ENCODE measurements around the gene ANK3. TPM values are rescaled to one million over a fixed set of nuclear protein-coding genes. Genes with fewer than 3 reads are reported as not detected.

Gene ANK3
- polyA plus RNA-seq, 1 donor, result 179 TPM

- no peak for DNase-seq
These were observed 23.8 kb upstream of the ANK3 start for GRCh38 chr10:60413306-60414012.

DNA sequence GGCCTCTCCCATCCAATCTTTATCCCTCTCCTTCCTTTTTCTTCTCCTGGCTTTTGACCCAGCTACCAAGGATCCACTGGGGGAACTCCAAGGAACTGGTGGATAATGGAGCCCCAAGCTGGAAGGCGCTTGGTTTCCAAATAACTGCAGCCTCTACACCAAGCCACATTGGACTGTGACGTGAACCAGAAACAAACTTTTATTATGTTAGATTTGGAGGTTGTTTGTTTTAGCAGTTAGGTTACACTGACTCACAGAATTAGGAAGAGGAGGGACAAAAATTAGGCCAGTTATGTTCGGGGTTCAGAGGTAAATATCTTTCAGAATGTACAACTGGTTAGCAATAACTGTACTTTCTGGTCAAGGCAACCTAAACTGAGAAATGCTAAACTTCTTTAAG is 21.3 kb upstream of the ANK3 start:
- DNase-seq, result no peak

DNA sequence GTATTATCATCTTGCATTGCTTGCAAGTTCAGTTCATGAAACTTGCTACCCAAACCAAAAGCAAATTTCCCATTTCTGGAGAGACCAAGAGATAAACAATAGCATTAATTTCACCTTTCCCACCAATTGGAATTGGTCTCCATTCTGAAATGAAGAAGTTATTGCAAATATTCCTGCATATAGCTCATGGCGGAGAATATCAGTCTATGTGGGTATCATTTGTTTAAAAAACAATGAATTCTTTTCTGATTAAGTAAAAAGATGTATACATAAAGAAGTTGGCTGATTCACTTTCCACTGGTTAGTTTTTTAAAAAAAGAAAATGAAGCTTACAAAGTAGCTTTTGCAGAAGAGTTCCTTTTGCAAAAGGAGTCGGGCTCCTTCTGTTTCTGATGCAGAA is 19.5 kb upstream of the ANK3 start:
- DNase-seq, result no peak

DNA sequence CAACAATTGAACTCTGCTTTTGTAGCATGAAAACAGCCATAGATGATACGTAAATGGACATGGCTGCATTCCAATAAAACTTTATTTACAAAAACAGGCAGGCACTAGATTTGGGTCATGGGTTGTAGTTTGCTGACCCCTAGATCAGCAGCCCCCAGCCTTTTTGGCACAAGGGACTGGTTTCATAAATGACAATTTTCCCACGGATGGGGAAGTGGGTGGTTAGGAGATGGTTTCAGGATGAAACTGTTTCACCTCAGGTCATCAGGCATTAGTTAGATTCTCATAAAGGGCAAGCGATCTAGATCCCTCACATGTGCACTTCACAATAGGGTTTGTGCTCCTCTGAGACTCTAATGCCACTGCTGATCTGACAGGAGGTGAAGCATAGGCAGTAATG is 16.5 kb upstream of the ANK3 start:
- DNase-seq, result no peak

GRCh38 chr10:60405172-60405571 is 15.5 kb upstream of the ANK3 start:
- no peak for DNase-seq

- no peak for DNase-seq
These were observed 13.6 kb upstream of the ANK3 start for GRCh38 chr10:60403168-60403873.

- no peak for DNase-seq
These were observed 10.7 kb upstream of the ANK3 start for GRCh38 chr10:60400366-60400765.

- DNase-seq, result no peak
These were observed 9.7 kb upstream of the ANK3 start for GRCh38 chr10:60399328-60399727.

GRCh38 chr10:60397792-60398191 is 8.1 kb upstream of the ANK3 start:
- DNase-seq, result no peak

DNA sequence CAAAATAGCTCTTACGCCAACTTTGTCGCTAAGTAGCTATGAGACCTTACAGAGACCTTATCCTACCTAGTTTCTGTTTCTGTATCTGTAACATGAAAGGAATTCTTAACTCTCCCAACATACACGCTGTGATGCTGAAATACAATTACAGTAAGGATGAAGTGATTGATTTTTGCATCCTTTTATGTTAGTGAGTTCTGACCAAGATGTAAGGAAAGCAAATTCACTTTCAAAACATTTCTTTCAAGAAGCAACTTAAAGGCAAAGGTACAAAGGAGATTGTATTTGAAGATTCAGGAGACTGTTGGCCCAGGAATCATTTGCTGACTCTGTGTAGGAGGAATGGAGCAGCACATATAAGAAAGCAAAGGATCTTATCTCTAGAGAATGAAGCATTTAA is 7.1 kb upstream of the ANK3 start:
- no peak for DNase-seq

DNA sequence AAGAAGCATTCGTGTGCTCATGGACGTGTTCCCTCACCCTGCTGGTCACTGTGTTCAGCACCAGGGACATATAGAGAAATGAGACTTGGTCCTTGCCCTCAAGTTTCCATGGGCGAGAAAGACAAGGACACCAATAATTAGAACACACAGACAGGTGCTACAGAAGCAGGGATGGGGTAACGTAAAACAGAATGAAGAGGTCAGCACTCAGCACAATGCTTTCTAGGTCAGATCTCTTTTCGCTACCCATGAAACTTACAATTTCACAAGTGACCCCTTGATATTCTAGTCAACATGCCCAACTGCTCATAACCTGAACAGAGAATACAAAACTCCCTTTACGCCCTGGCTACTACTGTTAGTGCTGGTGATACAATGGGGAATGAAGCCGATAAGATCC is 6.0 kb upstream of the ANK3 start:
- DNase-seq, result no peak

DNA sequence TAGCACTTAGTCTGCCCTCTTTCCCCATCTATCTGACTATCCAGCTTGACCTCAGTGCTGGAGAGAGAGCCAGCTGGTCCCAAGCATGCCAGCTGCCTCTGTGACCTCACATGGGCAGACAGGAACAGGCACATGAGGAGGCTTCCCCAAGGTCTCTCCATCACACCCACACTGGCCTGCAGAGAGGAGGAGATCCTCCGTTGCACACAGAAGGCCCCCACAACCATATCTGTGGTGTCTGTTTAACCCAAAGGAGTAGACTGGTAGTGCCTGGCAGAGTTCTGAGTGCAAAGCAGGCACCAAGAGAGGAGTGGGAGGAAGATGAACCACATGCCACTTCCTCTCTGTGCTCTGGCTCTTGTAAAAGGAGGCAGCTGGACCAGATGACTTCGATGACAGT is 4.8 kb upstream of the ANK3 start:
- no peak for DNase-seq

GRCh38 chr10:60390224-60390626 is 550 bp upstream of the ANK3 start:
- no peak for DNase-seq

GRCh38 chr10:60388709-60389301 is 870 bp downstream of the ANK3 start:
- peak; percentile 16 for DNase-seq

DNA sequence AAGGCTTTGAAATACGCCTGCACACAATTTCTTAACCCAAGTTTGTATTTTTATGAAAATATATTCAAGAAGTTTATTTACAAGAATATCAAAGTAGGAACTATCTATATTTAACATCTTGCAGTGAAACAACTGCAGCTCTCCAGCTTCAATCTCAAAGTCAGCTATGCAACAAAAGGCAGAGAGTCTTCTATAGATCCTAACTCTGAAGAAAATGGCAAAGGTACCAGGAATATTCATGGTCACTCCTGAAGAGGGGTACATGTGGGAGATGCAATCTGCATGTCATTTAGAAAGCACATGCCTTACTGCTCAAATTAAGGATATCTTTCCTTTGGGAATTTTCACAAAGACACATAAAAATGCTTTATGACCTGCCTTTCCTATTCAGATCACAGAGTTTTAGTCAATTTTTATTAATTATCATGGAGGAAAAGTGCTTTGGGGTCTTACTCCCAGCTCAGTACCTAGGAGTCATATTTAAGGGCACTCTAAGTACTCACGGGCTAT is 1.5 kb downstream of the ANK3 start:
- no peak for DNase-seq

- no peak for DNase-seq
These were observed 2.1 kb downstream of the ANK3 start for GRCh38 chr10:60387531-60387930.

DNA sequence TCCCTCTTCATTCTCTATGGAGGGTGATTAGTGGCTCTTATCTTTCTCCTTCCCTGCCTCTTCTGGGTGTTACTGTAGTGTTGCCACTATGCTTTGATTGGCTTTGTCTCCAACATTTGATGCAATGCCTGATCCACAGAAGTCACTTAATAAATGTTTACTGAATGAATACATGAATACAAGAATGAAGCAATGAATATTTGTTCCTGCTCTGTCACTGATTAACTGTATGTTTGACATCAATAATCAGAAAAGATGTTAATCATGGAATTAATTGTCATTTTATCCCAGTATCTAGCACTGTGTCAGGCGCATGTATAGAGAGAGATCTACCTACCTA is 4.3 kb downstream of the ANK3 start:
- DNase-seq, result no peak

- DNase-seq, result no peak
These were observed 4.8 kb downstream of the ANK3 start for GRCh38 chr10:60384708-60385398.

DNA sequence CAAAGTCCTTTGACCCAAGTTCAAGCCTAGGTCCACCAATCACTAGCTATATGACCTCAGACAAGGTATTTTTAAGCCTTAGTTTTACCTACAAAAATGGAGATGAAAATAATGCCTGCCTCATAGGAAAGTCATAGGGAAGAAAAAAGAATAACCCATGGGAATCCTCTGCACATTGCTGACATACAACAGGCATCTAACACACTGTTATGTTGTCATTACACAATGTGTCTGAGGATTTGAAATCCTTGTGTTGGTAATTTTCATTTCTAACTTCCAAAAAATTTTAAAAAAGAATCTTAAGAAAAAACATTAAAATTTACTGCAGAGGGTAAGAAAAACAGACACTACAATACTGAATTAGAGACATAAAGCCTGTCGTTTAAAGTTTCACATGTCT is 5.7 kb downstream of the ANK3 start:
- DNase-seq, result no peak

- no peak for DNase-seq
These were observed 6.6 kb downstream of the ANK3 start for GRCh38 chr10:60382946-60383681.

- DNase-seq, result no peak
These were observed 8.9 kb downstream of the ANK3 start for GRCh38 chr10:60380781-60381180.

GRCh38 chr10:60377955-60378354 is 11.7 kb downstream of the ANK3 start:
- no peak for DNase-seq

DNA sequence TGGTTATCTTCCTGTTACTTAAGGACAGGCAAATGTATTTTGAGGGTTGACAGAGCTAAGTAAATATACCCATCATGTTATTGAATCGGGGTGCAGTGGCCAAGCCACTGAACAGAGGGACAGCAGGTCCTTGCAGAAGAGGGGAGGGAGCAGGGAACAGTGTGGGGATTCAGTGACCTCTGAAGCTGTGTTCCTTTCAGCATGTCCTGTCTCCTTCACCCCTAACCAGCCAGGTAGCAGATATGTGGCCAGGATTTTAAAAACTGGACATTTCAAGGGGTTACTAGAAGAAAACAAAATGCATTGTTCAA is 12.7 kb downstream of the ANK3 start:
- no peak for DNase-seq

All from hindlimb muscle (tissue), 1 donor.